GM23338 (cell line): ENCODE results near the gene HTR2A. TPM values are rescaled to one million over a fixed set of nuclear protein-coding genes. Genes with fewer than 3 reads are reported as not detected.

ENCODE experiments used
- ATAC-seq: fragments of 200-7000 bp; cut with Tn5 transposase; 3 replicates; pipeline ENCODE4 v1.9.1; 2020
- DNase-seq: peaks from one replicate; pipeline ENCODE4 v3.0.0-alpha.2; 2015; ENCODE audit warnings: low spot score
- H2AFZ ChIP-seq: fragments of 200-600 bp; sonication (generic); 2 replicates; pipeline ENCODE4 v1.8.0; 2016; ENCODE audit warnings: antibody characterized with exemption, mild to moderate bottlenecking, moderate library complexity
- H3F3A ChIP-seq: fragments of 200-600 bp; sonication (generic); replicated peaks from 2 replicates; pipeline ENCODE4 v1.8.0; 2017; ENCODE audit warnings: antibody characterized with exemption, mixed run types, low read depth
- H3K27ac ChIP-seq: fragments of 200-600 bp; sonication (generic); 2 replicates; pipeline ENCODE4 v1.6.1; 2016; ENCODE audit warnings: low read depth
- H3K27me3 ChIP-seq: fragments of 200-600 bp; sonication (generic); 2 replicates; pipeline ENCODE4 v1.8.0; 2016; ENCODE audit warnings: mild to moderate bottlenecking, mixed run types, moderate library complexity; ENCODE audit not compliant: insufficient read depth
- H3K36me3 ChIP-seq: fragments of 200-600 bp; sonication (generic); 2 replicates; pipeline ENCODE4 v1.8.0; 2016; ENCODE audit warnings: mild to moderate bottlenecking; ENCODE audit not compliant: insufficient read depth
- H3K4me1 ChIP-seq: fragments of 200-600 bp; sonication (generic); 2 replicates; pipeline ENCODE4 v1.8.0; 2016; ENCODE audit warnings: mild to moderate bottlenecking, moderate library complexity; ENCODE audit not compliant: insufficient read depth
- H3K4me2 ChIP-seq: fragments of 200-600 bp; sonication (generic); 2 replicates; pipeline ENCODE4 v1.7.1; 2017; ENCODE audit warnings: mixed run types
- H3K4me3 ChIP-seq: fragments of 200-600 bp; sonication (generic); 2 replicates; pipeline ENCODE4 v1.6.1; 2016; ENCODE audit warnings: mixed run types
- H3K79me2 ChIP-seq: fragments of 200-600 bp; sonication (generic); replicated peaks from 2 replicates; pipeline ENCODE4 v1.8.0; 2017; ENCODE audit warnings: mild to moderate bottlenecking; ENCODE audit not compliant: insufficient read depth
- H3K9me2 ChIP-seq: fragments of 200-600 bp; sonication (generic); 2 replicates; pipeline ENCODE4 v1.8.0; 2017; ENCODE audit not compliant: insufficient read depth
- H4K20me1 ChIP-seq: fragments of 200-600 bp; sonication (generic); replicated peaks from 2 replicates; pipeline ENCODE4 v1.8.0; 2017; ENCODE audit warnings: mild to moderate bottlenecking; ENCODE audit not compliant: insufficient read depth
- H3K27ac Mint-ChIP-seq: 2 replicates; pipeline ENCODE4 v1.8.0; 2020; ENCODE audit warnings: inconsistent platforms, mild to moderate bottlenecking, moderate library complexity, mixed read lengths
- H3K27me3 Mint-ChIP-seq: 3 replicates; pipeline ENCODE4 v1.8.0; 2022; ENCODE audit warnings: low read depth, mild to moderate bottlenecking, moderate library complexity, mixed read lengths, inconsistent platforms; ENCODE audit not compliant: insufficient read depth, poor library complexity
- H3K36me3 Mint-ChIP-seq: 3 replicates; pipeline ENCODE4 v1.8.0; 2021; ENCODE audit warnings: low read depth, mild to moderate bottlenecking, inconsistent platforms, moderate library complexity, mixed read lengths
- H3K4me1 Mint-ChIP-seq: 3 replicates; pipeline ENCODE4 v1.8.0; 2020; ENCODE audit warnings: mild to moderate bottlenecking, inconsistent platforms, mixed read lengths
- H3K4me3 Mint-ChIP-seq: 3 replicates; pipeline ENCODE4 v1.8.0; 2021; ENCODE audit warnings: moderate library complexity, mild to moderate bottlenecking, inconsistent platforms, mixed read lengths
- H3K9me3 Mint-ChIP-seq: 3 replicates; pipeline ENCODE4 v1.8.0; 2020; ENCODE audit warnings: moderate library complexity, mild to moderate bottlenecking, inconsistent platforms, mixed read lengths
- EZH2 ChIP-seq: fragments of 200-600 bp; sonication (generic); IDR thresholded peaks from one replicate; pipeline ENCODE4 v1.8.0; 2017; ENCODE audit warnings: antibody characterized with exemption, mild to moderate bottlenecking, low read depth; ENCODE audit not compliant: unreplicated experiment
- JUNB ChIP-seq: IDR thresholded peaks from one replicate; pipeline ENCODE4 v1.6.1; 2016; ENCODE audit warnings: antibody characterized with exemption; ENCODE audit not compliant: unreplicated experiment
- NANOG ChIP-seq: IDR thresholded peaks from 2 replicates; pipeline ENCODE4 v1.6.1; 2016; ENCODE audit warnings: antibody characterized with exemption, borderline replicate concordance
- ZNF114 ChIP-seq: fragments of 250-450 bp; sonication (Bioruptor Pico); IDR thresholded peaks from 2 replicates; pipeline ENCODE4 v1.5.0; 2020; ENCODE audit warnings: mild to moderate bottlenecking, moderate library complexity
- ZNF331 ChIP-seq: fragments of 250-450 bp; sonication (Bioruptor Pico); IDR thresholded peaks from 2 replicates; pipeline ENCODE4 v1.5.0; 2020; ENCODE audit warnings: low read depth, mild to moderate bottlenecking, moderate library complexity
- ZNF462 ChIP-seq: fragments of 250-450 bp; sonication (Bioruptor Pico); IDR thresholded peaks from 2 replicates; pipeline ENCODE4 v1.5.0; 2020; ENCODE audit warnings: mild to moderate bottlenecking, moderate library complexity
- polyA plus RNA-seq: library from polyadenylated mRNA; unstranded; fragments of >200 nt; fragmentation: Nextera tagmentation; extraction: Ambion mirVana; gene quantifications from 2 replicates; pipeline ENCODE4 v1.2.1, GENCODE V29; 2016
- total RNA-seq: library from RNA; depleted of rRNA; stranded (reverse); fragments of >200 nt; shearing (Covaris generic); gene quantifications from 2 replicates; pipeline ENCODE4 v1.2.3, GENCODE V29; 2014

Gene HTR2A
- total and polyA plus RNA-seq, 2 experiments from 2014 or later = not detected

- no peaks in the 10 kb centered on the region for H3K4me1 ChIP-seq
- no peaks in the 10 kb centered on the region for H3K9me2 ChIP-seq
- peaks cover 6% of the 10 kb centered on the region for H3K4me1 Mint-ChIP-seq
- no peaks in the 10 kb centered on the region for H3F3A ChIP-seq
- peaks cover 8% of the 10 kb centered on the region; the same call in 2 of the 3 replicates for H3K9me3 Mint-ChIP-seq
- H3K4me3 ChIP-seq = no peak overlapping the region
- H3K36me3 ChIP-seq = no peaks in the 10 kb centered on the region
- no peaks in the 10 kb centered on the region for H4K20me1 ChIP-seq
- H3K27ac ChIP-seq = no peak overlapping the region
- no peak for ATAC-seq
- H3K79me2 ChIP-seq = no peaks in the 10 kb centered on the region
- H3K27ac Mint-ChIP-seq = no peak overlapping the region
- no peak overlapping the region for H2AFZ ChIP-seq
- H3K36me3 Mint-ChIP-seq = no peaks in the 10 kb centered on the region; the same call in 2 of the 3 replicates
- no peaks in the 10 kb centered on the region for H3K27me3 Mint-ChIP-seq
- no peak for TF ChIP-seq ZNF462 (CRISPR knock-in tag)
- H3K4me3 Mint-ChIP-seq = no peak overlapping the region
- DNase-seq = no peak
- no peak overlapping the region for H3K4me2 ChIP-seq
- no peaks in the 10 kb centered on the region for H3K27me3 ChIP-seq
Observed at GRCh38 chr13:46817838-46818476, 78.9 kb downstream of the HTR2A start.

GRCh38 chr13:46817095-46817494 lies 79.8 kb downstream of the HTR2A start:
- peak; percentile 32; the same call in 2 of the 3 replicates for ATAC-seq
- no peak for TF ChIP-seq JUNB
- no peak for TF ChIP-seq ZNF462 (CRISPR knock-in tag)
- TF ChIP-seq NANOG = no peak
- TF ChIP-seq ZNF114 (CRISPR knock-in tag) = no peak
- TF ChIP-seq EZH2 = no peak
- TF ChIP-seq ZNF331 (CRISPR knock-in tag) = no peak

More at GRCh38 chr13:46817095-46817494, 79.8 kb downstream of the HTR2A start:
- H3K36me3 ChIP-seq = no peaks in the 10 kb centered on the region
- H3K79me2 ChIP-seq = no peaks in the 10 kb centered on the region
- Mint-ChIP-seq H3K36me3 (no peaks in the 10 kb centered on the region; the same call in 2 of the 3 replicates), H3K4me1 (peaks cover 6% of the 10 kb centered on the region), H3K4me3 (no peak overlapping the region), H3K9me3 (peaks cover 16% of the 10 kb centered on the region), H3K27ac (no peak overlapping the region), H3K27me3 (no peaks in the 10 kb centered on the region)
- H3K9me2 ChIP-seq = no peaks in the 10 kb centered on the region
- peak overlapping the region; percentile 4; the same call in 1 of the 2 replicates for H2AFZ ChIP-seq
- no peaks in the 10 kb centered on the region for H3K4me1 ChIP-seq
- no peaks in the 10 kb centered on the region for H4K20me1 ChIP-seq
- no peak overlapping the region for H3K4me2 ChIP-seq
- H3F3A ChIP-seq = no peaks in the 10 kb centered on the region
- no peak overlapping the region for H3K4me3 ChIP-seq
- DNase-seq = peak; percentile 31
- no peak overlapping the region for H3K27ac ChIP-seq
- no peaks in the 10 kb centered on the region for H3K27me3 ChIP-seq
